Heart left ventricle (tissue), 13 donors: ENCODE data around the gene NUTM2D.
"Not testable (repeated sequence)": the region's sequence is repeated elsewhere in the genome, so short reads cannot be mapped to it uniquely, and the experiment has no call there.

Experiments
- CTCF ChIP-seq, 12 donors: fragments of 200-600 bp; sonication (generic) in 4 of 12; IDR thresholded peaks; one replicate each; pipeline versions ENCODE4 v1.5.0 to v1.8.0; 2018 to 2022; ENCODE audit warnings: antibody characterized with exemption in 12 of 12, mild to moderate bottlenecking in 5 of 12
- POLR2A ChIP-seq, 2 donors: fragments of 450-650 bp; IDR thresholded peaks; one replicate each; pipeline ENCODE4 v1.6.1; 2017; ENCODE audit warnings: antibody characterized with exemption in 2 of 2, mild to moderate bottlenecking in 2 of 2, moderate library complexity in 2 of 2
- donor health status: ischemic (EF 13 %, LVEDD 7.1; RV severe dilation, severe dysfunction).
- donor health status: DM: no; HTN: yes; CAD: no.
- donor health status: DM: no; HTN: no; CAD: no.
- donor health status: ischemic (EF 25% LVEDD 6.9; RV normal size, moderate dysfunction).
- donor health status: ischemic (EF 25% LVEDD 5.7; RV mildly dilated, moderate dysfunction).
- donor health status: ischemic (EF 35%, LVEDD 5.7; RV mildly dilated, moderate dysfunction).
- donor health status: nonischemic (EF 11% LVEDD 7.7; RV severe dilation, severe dysfunction).
- donor health status: DM: yes; HTN: yes; CAD: no.
- donor health status: PGD.
- donor health status: ischemic (EF 29% LVEDD 5.4; RV normal size, mild dysfunction).
- donor health status: nonischemic (EF 23%, LVEDD 6.1; RV moderate dilation, normal function).

GRCh38 chr10:87383149-87383857 lies 25.8 kb downstream of the NUTM2D start:
- not testable (repeated sequence) for TF ChIP-seq CTCF, POLR2A (IDR thresholded peaks at IDR 0.05)
